GM18511 (cell line): ENCODE results near the gene NRXN3.
"Not testable (repeated sequence)": the region's sequence is repeated elsewhere in the genome, so short reads cannot be mapped to it uniquely, and the experiment has no call there.

ENCODE experiments used
- ATAC-seq: cut with Tn5 transposase; IDR thresholded peaks from one replicate; pipeline ENCODE4 v1.9.1; 2021; ENCODE audit warnings: mild to moderate bottlenecking, moderate library complexity; ENCODE audit not compliant: unreplicated experiment

NRXN3 gene

DNA sequence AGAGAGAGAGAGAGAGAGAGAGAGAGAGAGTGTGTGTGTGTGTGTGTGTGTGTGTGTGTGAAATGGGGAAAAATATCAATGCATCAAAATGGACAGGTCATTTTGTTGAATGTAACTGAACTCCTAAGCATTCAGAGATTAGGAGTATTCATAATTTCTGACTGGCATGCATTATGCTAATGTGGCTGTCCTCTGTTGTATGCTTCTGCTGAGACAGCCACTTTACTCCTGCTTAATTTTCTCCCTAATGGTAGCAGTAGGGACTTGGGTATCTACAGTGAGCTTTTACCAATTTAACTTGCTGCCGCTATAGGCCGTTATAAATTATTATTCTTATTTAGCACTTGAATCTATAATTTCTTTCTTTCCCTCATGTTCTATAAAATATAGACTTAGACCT, 924.8 kb downstream of the NRXN3 start:
- ATAC-seq, result no peak

DNA sequence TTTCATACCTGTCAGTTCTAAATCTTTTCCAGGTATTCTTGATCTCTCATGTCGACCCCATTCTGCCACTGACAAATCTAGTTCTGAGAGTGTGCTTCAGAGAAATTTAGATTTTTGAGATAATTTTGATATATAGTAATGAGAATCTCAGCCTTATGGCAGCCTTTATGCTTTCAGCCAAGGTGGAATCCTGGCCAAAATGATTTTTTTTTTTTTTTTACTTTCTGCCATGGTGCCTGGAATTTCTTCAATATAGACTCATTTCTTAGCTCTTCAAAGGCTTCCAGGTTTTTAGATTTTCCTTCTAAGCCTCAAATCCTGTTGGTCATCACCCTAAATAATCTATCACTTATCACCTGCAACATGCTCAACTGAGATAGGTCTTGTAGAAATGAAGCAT, 926.6 kb downstream of the NRXN3 start:
- ATAC-seq, result no peak

DNA sequence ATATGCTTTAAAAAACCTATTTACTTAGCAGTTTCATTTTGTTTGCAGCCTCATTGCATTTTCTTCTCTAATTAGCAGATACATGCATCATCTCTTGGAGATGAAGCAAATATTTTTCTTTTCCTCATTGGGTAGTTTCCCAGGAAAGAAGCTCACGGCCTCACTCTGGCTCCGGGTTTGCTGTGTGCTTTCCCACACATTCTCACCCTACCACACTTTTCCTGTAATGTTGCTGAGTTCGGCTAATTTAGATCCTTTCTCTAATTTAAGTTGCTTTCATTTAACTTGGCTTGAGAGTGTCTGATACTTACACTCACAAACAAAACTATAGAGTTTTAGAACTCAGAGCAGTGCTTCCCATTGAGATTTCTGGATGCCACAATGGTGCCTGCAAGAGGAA, 928.2 kb downstream of the NRXN3 start:
- no peak for ATAC-seq

DNA sequence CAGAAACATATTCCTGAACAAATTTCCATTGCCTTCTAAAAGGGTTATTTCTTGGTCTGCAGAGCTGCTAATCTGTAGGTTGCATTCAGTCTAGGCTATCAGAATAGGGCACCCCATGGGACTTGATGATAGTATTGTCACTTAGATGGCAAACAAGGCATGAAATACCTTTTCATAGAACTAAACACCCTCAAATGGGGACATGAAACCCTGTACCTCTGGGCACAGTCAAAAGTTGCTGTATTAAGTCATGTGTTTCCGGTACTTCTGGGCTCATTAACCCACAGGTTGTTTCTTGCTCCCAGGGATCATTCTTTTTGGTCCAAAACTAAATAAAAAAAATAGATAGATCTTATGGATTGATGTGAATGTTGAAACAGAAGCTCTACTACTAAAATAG, 930.4 kb downstream of the NRXN3 start:
- no peak for ATAC-seq

DNA sequence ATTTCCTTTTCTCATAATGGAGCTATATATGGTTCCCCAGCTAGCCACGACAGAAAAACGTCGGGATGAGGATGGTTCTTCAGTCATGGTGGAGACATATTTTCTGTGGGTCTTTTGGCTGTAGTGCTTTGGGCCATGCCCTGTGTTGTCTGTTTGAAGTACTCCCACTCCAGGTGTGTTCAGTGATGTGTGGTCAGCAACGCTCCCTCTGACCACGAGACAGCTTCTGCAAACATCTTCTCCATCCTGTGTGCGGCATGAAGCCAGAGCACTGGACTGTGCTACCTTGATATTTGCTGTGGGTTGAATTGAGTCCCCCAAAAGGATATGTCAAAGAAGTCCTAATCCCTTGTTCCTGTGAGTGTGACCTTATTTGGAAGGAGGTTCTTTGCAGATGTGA, 931.2 kb downstream of the NRXN3 start:
- ATAC-seq, result no peak

DNA sequence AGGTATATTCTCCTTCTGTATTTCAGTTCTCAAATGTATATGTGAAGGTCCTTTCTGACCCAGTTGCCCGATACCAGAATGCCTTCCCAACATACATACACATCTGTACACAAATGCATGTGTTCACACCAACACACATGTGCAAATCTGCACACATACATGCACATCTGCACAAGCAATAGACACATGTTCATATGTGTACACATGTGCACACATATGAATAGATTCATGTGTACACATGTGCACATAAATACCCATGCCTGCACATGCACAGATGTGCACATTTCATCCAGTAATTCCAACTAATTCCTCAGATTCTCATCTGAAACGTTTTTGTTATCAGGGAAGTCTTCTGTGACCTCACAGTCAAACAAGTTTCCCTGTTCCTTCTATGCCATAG, 933.6 kb downstream of the NRXN3 start:
- ATAC-seq, result no peak

DNA sequence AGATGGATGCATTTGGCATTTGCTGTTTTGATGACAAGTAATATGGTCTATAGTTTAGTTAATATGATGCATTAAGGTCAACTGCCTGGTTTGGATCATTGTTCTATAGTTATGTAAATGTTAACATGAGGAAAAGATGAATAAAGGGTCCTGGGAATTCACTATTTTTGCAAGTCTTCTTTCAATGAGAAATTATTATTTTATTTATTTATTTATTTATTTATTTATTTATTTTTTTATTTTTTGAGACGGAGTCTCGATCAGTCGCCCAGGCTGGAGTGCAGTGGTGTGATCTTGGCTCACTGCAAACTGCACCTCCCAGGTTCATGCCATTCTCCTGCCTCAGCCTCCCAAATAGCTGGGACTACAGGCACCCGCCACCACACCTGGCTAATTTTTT, 940.4 kb downstream of the NRXN3 start:
- ATAC-seq, result not testable (repeated sequence)

DNA sequence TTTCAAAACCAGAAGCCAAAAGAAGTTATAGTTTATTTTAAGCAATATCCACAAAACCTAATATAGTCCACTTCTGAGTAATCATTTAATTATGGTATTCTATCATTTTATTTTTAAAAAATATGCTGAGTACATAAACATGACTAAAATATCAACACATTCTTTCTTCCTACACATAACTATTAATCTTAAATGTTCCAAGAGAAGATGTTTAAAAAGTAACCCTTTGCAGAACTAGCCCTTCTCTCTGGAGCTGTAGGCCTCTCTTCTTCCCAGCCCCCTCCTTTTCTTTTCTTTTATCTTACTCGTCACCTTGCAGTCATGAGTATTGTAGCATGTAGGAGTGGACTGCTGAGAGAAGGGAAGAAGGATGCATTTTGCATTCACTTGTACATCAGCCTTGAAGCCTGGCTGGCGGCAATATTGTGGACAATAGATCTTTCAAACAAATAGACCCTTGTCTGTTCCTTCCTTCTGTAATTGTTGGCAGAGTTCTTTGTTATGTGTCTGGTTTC, 941.9 kb downstream of the NRXN3 start:
- no peak for ATAC-seq

DNA sequence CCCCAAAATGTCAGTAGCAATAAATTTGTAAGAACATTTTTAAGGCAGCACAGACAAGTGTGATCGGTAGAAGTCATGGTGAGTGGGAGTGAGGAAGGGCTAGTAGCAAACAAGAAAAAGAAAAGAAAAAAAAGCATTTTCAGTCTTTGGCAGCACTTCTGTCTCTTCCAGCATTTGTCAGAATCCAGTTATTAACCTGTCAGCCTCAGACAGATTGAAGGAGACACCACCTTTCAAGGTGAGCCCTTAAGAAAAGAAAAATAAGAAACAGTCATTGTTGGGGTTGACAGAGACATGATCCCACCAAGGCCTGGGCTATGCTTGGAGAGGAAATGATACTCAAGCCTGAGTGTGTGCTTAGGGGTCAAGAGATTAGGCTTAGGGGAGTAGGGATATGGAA, 947.4 kb downstream of the NRXN3 start:
- no peak for ATAC-seq

DNA sequence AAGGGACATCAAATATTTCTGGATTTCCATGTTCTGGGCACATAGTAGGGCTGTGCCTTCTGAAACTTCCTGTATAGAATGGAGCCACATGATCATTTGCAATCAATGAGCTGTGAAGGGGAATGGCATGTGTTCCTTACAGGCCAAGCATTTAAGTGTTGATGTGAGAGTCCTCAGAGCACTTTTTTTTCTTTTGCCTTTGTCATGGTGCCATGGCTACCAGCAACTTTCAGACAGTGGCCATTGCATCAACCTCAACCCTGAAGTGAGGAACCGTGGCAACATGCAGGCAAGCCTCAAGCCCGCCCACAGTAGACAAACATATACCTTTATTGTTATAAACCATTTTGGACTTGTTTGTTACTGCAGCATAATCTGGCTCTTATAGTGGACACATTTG, 948.1 kb downstream of the NRXN3 start:
- no peak for ATAC-seq

DNA sequence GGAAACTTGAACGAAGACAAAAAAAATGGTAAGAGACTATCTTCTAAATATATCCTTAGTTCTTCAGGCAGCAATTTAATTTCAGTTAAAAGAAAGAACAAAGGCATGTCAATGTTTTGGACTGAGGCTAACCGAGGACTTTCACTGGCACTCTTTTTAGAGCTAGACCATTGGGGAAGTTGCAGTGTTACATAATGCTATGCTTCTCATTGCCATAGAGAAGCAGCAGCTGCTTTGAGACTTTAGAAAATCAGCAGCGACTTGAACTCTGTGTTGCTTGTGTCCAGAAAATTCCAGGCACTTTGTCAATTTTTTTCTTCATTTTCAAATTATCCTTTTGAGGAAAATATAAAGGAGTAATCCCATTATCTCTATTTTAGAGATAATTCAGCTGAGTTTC, 964.2 kb downstream of the NRXN3 start:
- no peak for ATAC-seq

DNA sequence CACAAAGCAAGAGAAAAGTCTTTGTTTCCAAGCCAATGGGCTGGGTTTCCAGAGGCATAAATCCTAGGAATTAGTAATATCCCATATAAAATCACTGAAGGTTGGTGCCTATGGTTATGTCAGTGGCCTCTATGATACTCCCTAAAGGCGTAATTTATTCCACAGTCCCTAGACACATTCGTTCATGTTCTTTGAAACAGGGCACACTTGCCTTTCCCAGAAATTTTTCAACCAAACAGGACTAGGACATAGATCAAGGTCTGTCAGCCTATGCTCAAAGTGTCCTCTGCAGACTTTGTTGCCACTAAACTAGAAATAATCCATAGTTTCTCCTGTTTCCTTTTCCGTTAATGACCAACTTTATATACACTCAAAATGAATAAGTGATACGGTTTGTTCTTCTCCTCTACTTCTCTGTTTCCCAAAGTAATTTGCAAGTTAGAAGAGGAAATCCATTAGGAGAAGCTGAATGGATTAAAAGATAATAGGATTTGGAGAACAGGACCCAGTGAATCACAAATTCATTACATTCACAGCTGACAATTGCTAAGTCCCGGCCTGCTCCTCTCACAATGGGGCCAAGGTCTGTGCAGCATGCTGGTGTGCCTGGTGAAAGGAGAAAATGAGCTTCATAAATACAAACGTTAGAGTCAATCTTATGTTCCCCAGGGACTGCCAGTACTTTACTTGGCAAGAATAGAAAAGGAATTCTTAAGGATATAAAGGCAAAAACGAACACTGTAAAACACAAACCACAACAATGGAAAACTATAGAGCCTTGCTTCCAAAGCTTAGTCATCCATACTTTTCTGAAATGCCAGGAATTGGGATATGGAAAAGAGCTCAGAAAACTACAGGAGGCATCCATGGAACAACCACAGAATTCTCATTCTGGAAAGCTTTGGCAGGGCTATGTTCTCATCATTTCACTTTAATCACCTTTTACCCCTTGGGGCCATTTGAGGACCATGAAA, 966.2 kb downstream of the NRXN3 start:
- no peak for ATAC-seq

DNA sequence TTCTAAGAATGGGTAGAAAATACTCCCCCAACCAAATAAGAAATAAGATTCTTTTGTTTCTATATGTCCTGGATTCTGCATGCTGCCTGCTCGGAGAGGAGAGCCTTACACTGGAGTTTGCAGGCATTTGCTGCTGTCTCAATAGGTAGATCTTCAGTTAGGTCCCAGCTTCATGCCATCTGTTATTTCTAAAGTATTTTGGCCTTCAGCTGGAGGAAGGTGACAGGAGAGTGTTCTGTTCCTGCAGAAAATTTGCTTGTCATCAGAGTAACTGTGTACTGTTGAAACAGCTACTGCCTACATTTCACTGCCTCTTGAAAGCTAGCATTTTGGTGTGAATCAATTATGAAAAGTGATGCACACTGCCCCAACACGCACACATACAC, 966.9 kb downstream of the NRXN3 start:
- ATAC-seq, result no peak

DNA sequence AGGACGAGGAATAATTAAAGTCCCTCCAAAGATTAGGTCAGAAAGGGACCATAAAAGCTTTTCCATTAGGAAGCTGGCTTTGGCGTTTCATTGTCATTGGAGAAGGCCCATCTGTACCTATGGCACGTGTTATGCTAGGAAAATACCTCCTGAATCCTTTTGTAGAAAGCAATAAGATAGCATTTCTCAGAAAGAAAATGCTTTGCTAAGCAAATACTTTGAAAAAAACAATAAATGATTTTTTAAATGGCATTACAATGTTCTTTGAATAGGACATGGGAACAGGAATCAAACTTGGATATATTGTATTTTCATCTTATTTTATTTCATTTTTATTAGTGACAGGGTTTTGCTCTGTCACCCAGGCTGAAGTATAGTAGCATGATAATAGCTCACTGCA, 967.7 kb downstream of the NRXN3 start:
- no peak for ATAC-seq

DNA sequence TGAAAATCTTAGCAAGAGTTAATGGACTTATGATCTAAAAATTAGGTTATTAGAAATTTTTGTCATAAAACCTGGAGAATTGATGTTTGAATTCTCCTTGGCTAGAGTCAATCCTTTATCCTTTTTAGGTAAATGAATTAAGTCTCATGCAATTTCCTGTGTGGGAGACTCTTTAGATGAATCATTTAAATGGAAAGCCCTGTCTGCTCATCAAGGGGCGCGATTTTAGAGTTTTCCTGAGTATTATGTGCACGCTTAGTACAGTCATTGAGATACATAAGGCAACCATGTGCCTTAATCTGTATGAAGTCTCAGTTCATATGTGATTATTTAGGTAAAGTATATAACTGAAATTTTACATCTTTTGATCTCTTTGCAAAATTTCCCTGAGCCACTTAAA, 974.7 kb downstream of the NRXN3 start:
- ATAC-seq, result no peak

DNA sequence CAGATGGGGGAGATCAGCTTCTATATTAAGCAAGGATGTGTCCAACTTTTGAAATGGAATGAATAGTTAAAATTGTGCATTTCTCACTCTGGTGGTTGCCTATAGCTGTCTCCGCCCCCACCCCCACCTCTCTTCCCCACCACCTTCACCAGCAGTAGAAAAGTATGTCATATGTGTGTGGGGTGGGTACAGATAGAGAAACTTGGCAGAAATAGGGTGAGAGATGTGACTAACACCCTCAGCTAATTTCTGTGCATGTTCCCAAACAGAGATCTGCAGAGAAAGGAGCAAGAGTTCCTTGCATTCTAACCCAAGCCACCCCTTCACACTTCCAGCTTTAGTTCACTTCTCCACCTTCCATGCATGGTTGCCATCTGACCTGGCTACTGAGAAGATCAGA, 980.1 kb downstream of the NRXN3 start:
- ATAC-seq, result no peak

DNA sequence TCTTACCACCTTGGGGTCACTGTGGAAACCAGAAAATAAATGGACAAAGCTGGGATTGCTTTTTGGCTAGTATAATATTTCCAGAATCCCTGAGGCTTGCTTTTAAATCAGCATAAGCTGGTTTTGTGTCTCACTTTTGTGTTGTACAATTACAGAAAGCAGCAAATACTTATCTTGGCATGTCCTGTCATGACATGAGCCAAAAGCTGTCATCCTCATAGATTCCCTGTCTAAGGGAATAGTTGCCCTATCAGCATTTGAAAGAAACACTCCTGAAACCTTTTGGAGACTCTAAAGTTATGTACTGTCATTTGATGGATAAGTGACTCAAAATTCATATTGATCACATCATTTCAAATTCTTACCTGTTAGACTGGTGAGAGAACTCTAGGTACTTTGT, 987.2 kb downstream of the NRXN3 start:
- no peak for ATAC-seq

DNA sequence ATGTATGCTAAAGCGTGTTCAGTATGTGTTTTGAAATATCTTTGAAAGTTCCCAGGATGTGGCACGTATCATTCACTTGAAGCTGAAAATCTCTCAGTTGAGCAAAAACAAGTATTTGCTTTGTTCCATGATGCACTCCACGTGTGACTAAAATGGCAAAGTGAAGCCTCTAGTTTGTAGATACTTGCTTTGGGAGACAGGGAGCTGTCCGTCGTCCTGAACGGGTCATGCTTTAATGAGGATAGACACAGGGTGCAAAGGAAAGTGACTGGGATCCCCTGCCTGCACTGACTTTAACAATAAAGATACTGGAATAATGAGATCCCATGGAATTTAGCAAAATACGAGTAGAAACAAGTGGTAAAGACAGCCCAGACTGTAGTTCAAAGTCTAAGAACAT, 991.4 kb downstream of the NRXN3 start:
- ATAC-seq, result no peak

DNA sequence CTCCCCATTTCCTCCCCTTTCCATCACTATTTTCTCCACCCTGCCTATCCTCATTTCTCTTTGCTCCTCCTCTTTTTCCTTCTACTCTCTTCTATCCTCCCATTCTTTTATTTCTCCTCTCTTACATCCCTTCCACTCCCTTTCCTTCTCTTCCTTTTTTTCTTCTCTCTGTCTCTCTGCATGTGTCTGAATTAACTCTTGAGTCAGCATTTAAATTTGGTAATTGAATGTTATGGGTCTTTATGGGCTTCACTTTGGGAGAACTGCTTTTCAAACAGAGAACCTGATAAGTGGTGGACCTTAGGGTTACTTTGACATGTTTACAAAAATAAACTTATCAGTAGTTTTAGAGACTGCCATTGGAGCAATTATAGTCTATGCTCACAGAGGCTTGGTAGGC, 992.7 kb downstream of the NRXN3 start:
- ATAC-seq, result no peak

DNA sequence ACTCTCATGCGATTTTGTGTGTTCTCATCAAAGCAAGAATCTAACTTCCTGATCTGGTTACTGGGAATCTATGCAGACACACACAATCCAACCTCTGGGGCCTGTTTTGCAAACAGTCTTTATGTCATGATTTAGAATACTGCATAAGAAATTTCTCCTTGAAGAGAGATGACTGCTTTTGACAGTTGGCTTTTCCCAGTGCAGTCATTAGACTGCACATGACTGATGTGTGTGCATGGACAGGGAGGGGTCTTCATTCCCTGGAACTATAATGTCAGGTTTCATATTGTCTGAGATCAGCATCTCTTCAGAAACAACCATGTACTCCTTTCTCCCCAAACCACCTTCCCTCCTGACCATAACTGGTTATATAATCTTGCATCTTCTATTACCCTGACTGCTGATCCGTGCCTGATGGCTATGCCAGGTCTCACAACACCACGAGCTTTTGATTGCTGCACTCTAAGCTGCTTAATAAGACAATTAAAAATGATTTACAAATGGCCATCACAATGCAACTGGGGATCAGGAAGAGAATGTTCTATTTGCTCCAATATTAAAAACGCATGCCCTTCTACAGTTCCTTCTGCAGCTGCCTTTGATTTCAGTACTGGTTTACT, 995.4 kb downstream of the NRXN3 start:
- no peak for ATAC-seq

DNA sequence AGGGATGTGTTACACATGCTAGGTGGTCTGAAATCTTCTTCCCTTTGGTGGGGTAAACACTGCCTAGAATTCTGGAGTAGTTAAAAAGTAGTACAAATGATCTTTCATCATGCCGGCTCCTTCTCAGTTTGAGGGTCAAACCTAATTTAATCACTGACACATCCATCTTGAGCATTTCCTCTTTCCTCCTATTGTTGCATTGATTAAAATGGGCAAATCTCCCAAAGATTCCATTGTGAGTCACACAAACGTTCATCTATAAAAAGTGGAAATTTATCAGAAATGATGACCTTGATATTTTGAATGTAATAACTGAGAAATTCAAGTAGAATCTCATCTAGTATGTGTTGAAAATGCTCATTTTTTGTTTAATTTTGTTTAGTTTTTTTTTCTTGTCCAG, 996.0 kb downstream of the NRXN3 start:
- ATAC-seq, result no peak

DNA sequence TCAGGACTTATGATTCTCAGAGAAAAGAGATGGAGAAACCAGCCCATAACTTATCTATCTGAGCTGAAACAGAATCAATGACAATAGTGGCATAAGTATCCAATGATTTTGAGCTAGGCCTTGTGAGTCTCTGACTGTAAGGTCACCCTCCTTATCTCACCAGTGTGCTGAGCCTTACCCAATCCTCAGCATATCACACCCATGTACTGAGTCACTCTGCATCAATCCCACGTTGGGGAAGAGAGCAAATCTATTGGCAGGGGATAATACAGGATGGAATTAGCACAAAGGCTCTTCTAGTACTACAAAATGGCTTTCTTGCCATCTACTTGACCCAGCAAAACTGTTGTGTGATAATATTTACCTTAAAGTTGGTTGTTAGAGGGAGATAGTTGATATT, 997.8 kb downstream of the NRXN3 start:
- no peak for ATAC-seq
